GM12872 (cell line): ENCODE data around the gene GKN1.

Source experiments
- TF ChIP-seq, protein P1 (sequence below): IDR thresholded peaks from 3 replicates; pipeline ENCODE4 v1.5.1; 2011; ENCODE audit warnings: low read depth, mild to moderate bottlenecking, low read length, moderate library complexity; ENCODE audit not compliant: insufficient read depth

Gene GKN1, protein sequence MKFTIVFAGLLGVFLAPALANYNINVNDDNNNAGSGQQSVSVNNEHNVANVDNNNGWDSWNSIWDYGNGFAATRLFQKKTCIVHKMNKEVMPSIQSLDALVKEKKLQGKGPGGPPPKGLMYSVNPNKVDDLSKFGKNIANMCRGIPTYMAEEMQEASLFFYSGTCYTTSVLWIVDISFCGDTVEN

DNA sequence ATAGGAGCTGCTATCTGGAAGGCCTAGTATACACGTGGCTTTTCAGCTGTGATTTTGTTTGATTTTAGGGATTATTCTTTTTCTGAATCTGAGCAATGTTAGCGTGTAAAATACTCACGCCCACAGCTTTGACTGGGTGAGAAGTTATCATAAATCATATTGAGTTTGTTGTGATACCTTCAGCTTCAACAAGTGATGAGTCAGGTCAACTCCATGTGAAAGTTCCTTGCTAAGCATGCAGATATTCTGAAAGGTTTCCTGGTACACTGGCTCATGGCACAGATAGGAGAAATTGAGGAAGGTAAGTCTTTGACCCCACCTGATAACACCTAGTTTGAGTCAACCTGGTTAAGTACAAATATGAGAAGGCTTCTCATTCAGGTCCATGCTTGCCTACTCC is at the start of gene GKN1:
Gene GKN1 (plus strand): TSS at position 386 of the 400 bp plus-strand sequence. CDS start 42 bp downstream, outside the sequence.
- TF ChIP-seq, protein P1, sequence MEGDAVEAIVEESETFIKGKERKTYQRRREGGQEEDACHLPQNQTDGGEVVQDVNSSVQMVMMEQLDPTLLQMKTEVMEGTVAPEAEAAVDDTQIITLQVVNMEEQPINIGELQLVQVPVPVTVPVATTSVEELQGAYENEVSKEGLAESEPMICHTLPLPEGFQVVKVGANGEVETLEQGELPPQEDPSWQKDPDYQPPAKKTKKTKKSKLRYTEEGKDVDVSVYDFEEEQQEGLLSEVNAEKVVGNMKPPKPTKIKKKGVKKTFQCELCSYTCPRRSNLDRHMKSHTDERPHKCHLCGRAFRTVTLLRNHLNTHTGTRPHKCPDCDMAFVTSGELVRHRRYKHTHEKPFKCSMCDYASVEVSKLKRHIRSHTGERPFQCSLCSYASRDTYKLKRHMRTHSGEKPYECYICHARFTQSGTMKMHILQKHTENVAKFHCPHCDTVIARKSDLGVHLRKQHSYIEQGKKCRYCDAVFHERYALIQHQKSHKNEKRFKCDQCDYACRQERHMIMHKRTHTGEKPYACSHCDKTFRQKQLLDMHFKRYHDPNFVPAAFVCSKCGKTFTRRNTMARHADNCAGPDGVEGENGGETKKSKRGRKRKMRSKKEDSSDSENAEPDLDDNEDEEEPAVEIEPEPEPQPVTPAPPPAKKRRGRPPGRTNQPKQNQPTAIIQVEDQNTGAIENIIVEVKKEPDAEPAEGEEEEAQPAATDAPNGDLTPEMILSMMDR = no peak

DNA sequence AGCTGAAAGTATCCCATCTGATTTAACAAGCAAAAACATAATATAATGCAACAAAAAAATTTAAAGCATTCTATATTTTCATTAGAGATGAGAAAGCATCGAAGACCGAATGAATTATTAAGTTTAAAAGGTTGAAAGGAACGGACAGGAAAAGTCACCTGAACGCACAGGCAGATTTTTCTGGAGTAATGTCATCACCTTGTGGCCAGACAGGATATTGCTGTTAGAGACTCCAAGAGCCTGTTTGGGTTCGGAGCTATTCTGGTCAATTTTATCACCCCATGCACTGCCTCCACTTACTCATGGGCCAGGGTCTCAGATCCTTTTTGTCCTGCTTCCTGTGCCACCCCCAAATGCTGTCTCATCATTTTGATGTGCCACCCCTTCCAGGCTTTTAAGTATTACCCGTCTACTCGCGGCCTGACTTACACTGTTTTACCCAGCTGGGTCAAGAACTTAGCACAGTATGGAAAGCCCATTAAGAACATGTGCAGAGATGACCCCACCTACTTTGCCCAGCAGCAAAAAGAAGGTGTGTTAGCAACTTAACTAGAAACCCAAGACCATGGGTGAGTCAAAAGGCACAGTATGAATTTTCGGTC is 49.0 kb upstream of the GKN1 start:
- TF ChIP-seq, protein P1 = peak; percentile 97

DNA sequence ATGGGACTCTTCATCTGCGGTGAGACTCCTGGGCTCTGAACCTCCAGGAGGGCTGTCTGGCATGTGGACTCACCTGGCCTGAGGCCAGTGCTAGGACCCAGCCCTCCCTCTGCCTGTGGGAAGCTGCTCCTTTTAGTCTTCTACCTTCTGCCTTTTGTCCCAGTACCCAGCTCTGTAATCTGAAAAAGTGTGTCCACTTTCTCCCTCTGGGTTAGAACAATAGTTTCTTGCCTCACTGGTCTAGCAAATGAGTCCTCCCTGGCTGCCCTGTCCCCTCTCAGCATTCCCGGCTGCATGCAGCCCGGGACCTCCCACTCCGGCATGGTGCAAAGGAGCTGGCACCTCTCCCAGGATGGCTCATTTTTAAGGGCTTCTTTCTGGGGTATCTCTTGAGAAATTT is 47.6 kb upstream of the GKN1 start:
- TF ChIP-seq, protein P1 = no peak

DNA sequence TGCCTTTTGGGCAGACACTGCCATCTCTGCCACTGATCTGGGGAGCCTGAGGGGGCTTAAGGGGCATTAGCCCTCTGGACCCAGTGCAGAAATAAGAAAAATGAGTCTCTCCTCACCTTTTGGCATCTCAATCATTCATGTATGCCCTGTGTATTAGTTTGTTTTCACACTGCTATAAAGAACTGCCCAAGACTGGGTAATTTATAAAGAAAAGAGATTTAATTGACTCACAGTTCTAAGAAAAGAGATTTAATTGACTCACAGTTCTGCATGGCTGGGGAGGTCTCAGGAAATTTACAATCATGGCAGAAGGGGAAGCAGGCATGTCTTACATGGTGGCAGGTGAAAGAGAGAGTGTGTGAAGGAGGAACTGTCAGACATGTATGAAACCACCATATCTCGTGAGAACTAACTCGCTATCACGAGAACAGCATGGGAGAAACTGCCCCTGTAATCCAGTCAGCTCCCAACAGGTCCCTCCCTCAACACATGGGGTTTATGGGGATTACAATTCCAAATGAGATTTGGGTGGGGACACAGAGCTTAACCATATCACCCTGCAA is 43.2 kb upstream of the GKN1 start:
- TF ChIP-seq, protein P1 = no peak

DNA sequence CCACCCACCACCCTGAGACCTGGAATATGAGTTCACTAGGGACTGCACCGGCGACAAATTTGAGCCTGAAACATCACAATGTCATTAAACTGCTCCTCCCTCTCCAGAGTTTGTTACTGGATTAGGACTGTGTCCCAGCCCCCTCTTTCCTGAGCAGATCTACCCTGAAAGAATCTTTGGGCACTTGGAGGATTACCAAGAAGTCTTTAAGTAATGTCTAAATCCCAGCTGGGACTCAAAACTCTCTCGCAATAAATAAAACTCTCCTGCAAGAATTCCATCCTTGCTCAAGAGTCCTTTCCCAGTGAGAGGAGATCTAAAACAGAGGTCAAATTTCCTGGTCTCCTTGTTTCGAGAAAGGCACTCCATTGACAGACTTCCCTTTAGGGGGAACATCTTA is 42.6 kb upstream of the GKN1 start:
- TF ChIP-seq, protein P1 = no peak

DNA sequence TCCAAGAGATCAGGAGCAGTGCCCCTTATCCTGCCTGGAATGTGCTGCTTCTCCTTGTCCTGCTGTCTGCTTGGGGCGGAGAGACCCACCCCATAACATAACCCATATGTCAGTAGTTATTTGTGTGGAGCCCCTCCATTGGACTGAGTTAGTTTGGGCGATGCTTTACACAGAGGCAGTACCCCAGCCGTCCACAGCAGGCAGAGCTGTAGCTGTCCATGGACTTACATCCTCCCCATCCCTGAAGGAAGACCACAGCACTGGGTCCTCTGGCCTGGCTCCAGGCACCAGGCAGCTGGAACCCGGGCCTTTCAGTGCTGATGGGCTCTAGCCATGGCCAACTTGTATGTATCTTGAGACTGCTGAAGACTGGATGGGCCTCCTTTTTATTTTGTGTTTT is 42.0 kb upstream of the GKN1 start:
- TF ChIP-seq, protein P1 = no peak

DNA sequence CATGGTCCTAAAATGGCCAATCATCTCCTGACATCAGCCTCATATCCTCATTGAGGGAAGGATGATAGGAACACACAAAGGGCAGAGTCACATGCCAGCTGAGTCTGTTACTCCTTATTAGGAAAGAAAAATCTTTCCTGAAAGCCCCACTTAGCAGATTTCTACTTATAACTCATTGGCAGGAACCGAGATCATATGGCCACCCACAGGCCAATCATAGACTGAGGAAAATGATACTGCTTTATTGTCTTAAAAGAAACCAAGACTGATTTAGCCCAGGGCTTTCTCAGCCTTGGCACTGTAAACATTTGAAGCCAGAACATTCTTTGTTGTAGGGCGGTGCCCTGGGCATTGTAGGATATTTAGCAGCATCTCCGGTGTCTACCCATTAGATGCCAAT is 40.4 kb upstream of the GKN1 start:
- TF ChIP-seq, protein P1 = no peak
